GM12872 (cell line): ENCODE data around the gene CFAP251.

Experiments used
- CTCF ChIP-seq: IDR thresholded peaks from 3 replicates; pipeline ENCODE4 v1.5.1; 2011; ENCODE audit warnings: low read depth, mild to moderate bottlenecking, low read length, moderate library complexity; ENCODE audit not compliant: insufficient read depth

The CFAP251 gene

GRCh38 chr12:122012184-122012583 is 93.8 kb downstream of the CFAP251 start:
- TF ChIP-seq CTCF, result no peak

GRCh38 chr12:122013136-122013535 is 94.7 kb downstream of the CFAP251 start:
- TF ChIP-seq CTCF, result no peak

- TF ChIP-seq CTCF, result no peak
Measured at GRCh38 chr12:122013791-122014590, 95.6 kb downstream of the CFAP251 start.

GRCh38 chr12:122014781-122015180 is 96.4 kb downstream of the CFAP251 start:
- TF ChIP-seq CTCF, result no peak

GRCh38 chr12:122018457-122018856 is 100.1 kb downstream of the CFAP251 start:
- no peak for TF ChIP-seq CTCF

GRCh38 chr12:122018937-122019336 is 100.5 kb downstream of the CFAP251 start:
- no peak for TF ChIP-seq CTCF

- no peak for TF ChIP-seq CTCF
Measured at GRCh38 chr12:122020795-122021192, 102.4 kb downstream of the CFAP251 start.
